ENCODE data around the gene XRCC2. TPM values are rescaled to one million over a fixed set of nuclear protein-coding genes. Genes with fewer than 3 reads are reported as not detected.

XRCC2 gene
- total RNA-seq, 4 donors from 2014 or later = 0.15 to 1.6 (median 0.57) TPM

DNA sequence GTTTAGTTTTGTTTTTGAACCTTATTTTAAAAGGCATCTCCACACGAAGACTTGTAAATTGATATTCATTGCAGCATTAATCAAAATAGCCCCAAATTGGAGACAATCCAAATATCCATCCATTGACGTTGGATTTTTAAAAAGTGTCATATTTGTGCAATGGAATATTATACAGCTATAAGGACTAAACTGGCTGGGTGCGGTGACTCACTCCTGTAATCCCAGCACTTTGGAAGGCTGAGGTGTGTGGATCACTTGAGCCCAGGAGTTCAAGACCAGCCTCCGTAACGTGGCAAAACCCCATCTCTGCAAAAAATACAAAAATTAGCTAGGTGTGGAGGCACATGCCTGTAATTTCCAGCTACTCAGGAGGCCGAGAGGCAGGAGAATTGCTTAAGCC lies 35.1 kb downstream of the XRCC2 start:
- no peaks in the 10 kb centered on the region for H3K36me3 ChIP-seq
- 77 to 88% methylated on average over 6 of the region's 6 CpGs for WGBS, 2 donors
- H3K4me1 ChIP-seq = no peaks in the 10 kb centered on the region
- H3K4me3 ChIP-seq (replicated peaks in 1 of 3) = no peak overlapping the region
- no peaks in the 10 kb centered on the region for H3K9me3 ChIP-seq
- intact Hi-C loops (cut with DNase I) = no loop called here
- H3K27me3 ChIP-seq = no peaks in the 10 kb centered on the region
- no peak for DNase-seq
- H3K27ac ChIP-seq = no peak overlapping the region
- TF ChIP-seq, protein P1, sequence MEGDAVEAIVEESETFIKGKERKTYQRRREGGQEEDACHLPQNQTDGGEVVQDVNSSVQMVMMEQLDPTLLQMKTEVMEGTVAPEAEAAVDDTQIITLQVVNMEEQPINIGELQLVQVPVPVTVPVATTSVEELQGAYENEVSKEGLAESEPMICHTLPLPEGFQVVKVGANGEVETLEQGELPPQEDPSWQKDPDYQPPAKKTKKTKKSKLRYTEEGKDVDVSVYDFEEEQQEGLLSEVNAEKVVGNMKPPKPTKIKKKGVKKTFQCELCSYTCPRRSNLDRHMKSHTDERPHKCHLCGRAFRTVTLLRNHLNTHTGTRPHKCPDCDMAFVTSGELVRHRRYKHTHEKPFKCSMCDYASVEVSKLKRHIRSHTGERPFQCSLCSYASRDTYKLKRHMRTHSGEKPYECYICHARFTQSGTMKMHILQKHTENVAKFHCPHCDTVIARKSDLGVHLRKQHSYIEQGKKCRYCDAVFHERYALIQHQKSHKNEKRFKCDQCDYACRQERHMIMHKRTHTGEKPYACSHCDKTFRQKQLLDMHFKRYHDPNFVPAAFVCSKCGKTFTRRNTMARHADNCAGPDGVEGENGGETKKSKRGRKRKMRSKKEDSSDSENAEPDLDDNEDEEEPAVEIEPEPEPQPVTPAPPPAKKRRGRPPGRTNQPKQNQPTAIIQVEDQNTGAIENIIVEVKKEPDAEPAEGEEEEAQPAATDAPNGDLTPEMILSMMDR (IDR thresholded peaks at IDR 0.05) = no peak
- no peak for TF ChIP-seq POLR2A (IDR thresholded peaks at IDR 0.05)

- Histone ChIP-seq H3K27me3 (no peaks in the 10 kb centered on the region), H3K4me1 (no peaks in the 10 kb centered on the region), H3K9me3 (no peaks in the 10 kb centered on the region), H3K36me3 (no peaks in the 10 kb centered on the region), H3K27ac (no peak overlapping the region), H3K4me3 (replicated peaks in 1 of 3) (no peak overlapping the region)
- no peak for TF ChIP-seq POLR2A (IDR thresholded peaks at IDR 0.05)
- TF ChIP-seq, protein P1 (IDR thresholded peaks at IDR 0.05) = no peak
- no peak for DNase-seq
- intact Hi-C loops (cut with DNase I) = no loop called here
- WGBS, 2 donors = 67 to 76% methylated on average over 7 of the region's 7 CpGs
These were observed 37.9 kb downstream of the XRCC2 start for GRCh38 chr7:152637920-152638580.

DNA sequence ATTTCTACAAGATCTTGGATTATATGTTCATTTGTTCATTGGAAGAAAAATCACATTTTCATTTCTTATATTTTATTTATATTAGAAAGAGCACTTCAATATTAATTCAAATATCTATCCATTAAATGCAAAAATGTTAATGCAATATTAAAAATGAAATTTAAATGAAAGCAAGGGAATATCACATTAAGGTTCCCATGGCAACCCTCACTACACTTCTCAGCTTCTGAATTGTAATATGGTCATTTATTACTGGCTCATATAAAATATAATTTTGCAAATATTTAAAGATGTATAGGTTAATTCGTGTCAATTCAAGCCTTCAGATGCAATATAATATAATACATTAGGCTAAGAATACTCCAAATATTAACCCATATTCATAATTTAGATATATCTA lies 38.8 kb downstream of the XRCC2 start:
- WGBS, 2 donors = 80 to 82% methylated on average over 1 of the region's 1 CpG
- Histone ChIP-seq H3K4me3 (replicated peaks in 1 of 3) (no peak overlapping the region), H3K4me1 (no peaks in the 10 kb centered on the region), H3K27me3 (no peaks in the 10 kb centered on the region), H3K36me3 (no peaks in the 10 kb centered on the region), H3K9me3 (no peaks in the 10 kb centered on the region), H3K27ac (no peak overlapping the region)
- no peak for DNase-seq
- intact Hi-C loops (cut with DNase I) = no loop called here
- no peak for TF ChIP-seq POLR2A (IDR thresholded peaks at IDR 0.05)
- TF ChIP-seq, protein P1 (IDR thresholded peaks at IDR 0.05) = no peak

GRCh38 chr7:152636441-152636840 lies 39.5 kb downstream of the XRCC2 start:
- intact Hi-C loops (cut with DNase I) = no loop called here
- H3K4me3 ChIP-seq (replicated peaks in 1 of 3) = no peak overlapping the region
- no peak for DNase-seq
- H3K9me3 ChIP-seq = no peaks in the 10 kb centered on the region
- H3K27ac ChIP-seq = no peak overlapping the region
- TF ChIP-seq, protein P1 (IDR thresholded peaks at IDR 0.05) = no peak
- TF ChIP-seq POLR2A (IDR thresholded peaks at IDR 0.05) = no peak
- no peaks in the 10 kb centered on the region for H3K4me1 ChIP-seq
- 81 to 85% methylated on average over 6 of the region's 6 CpGs for WGBS, 2 donors
- H3K27me3 ChIP-seq = no peaks in the 10 kb centered on the region
- no peaks in the 10 kb centered on the region for H3K36me3 ChIP-seq

GRCh38 chr7:152633504-152633903 lies 42.4 kb downstream of the XRCC2 start:
- no peak overlapping the region for H3K4me3 ChIP-seq (replicated peaks in 1 of 3)
- H3K9me3 ChIP-seq = no peaks in the 10 kb centered on the region
- no peaks in the 10 kb centered on the region for H3K4me1 ChIP-seq
- no peaks in the 10 kb centered on the region for H3K27me3 ChIP-seq
- TF ChIP-seq, protein P1 (IDR thresholded peaks at IDR 0.05) = no peak
- no peak for TF ChIP-seq POLR2A (IDR thresholded peaks at IDR 0.05)
- WGBS, 2 donors = 71 to 78% methylated on average over 8 of the region's 8 CpGs
- H3K27ac ChIP-seq = no peak overlapping the region
- intact Hi-C loops (cut with DNase I) = no loop called here
- no peak for DNase-seq
- no peaks in the 10 kb centered on the region for H3K36me3 ChIP-seq

Measured in thyroid gland (tissue), 4 donors.